ENCODE results near the gene WDR18. TPM values are rescaled to one million over a fixed set of nuclear protein-coding genes. Genes with fewer than 3 reads are reported as not detected.

The WDR18 gene
- total and polyA plus RNA-seq, 2 of the 8 experiments (the other 6 are each of a cell fraction or from before 2014, with no cell fraction given): 87.7 to 177 TPM

DNA sequence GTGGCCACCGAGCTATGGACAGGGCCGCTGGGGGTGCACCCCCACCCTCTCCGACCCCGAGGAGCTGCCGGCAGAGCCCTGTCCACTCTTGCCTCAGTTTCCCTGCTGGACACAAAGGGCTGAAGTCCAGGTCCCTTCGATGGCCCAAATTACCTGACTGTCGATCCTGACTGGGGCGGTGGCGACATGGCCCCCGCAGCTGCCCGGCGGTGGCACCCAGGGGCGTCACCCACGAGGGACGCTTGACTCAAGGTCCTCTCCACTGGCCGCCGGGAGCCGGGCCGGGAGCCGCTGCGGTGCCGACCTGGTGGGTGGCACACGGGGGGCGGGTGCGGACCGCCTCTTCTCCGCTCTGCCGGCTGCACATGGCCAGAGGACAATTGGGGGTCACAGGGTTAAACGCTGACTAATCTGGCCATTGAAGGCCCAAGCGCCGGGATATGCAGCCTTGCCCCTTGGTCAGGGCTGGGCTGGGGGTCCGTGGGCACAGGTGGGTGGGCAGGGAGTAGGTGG is 42.0 kb upstream of the WDR18 start (continued):
- no peak for TF ChIP-seq SIN3A (conservative IDR thresholded peaks at IDR 0.05 in 1 of 2, IDR thresholded peaks at IDR 0.05 in 1 of 2; ENCODE audit: low read depth in 1 of 2, low read length in 2 of 2)

Measured in H1 (cell line).